Neural progenitor cell (in vitro differentiated cells): ENCODE measurements around the gene GTPBP1. TPM values are rescaled to one million over a fixed set of nuclear protein-coding genes. Genes with fewer than 3 reads are reported as not detected.

Source experiments
- DNase-seq: peaks from one replicate; pipeline ENCODE4 v3.0.0-alpha.2; 2016; ENCODE audit warnings: low spot score
- H2AFZ ChIP-seq: fragments of 200-600 bp; sonication (generic); replicated peaks from 2 replicates; pipeline ENCODE4 v1.6.1; 2016; ENCODE audit warnings: antibody characterized with exemption
- H3F3A ChIP-seq: fragments of 200-600 bp; sonication (generic); 2 replicates; pipeline ENCODE4 v1.6.1; 2016; ENCODE audit warnings: antibody characterized with exemption, low read depth
- H3K27ac ChIP-seq: fragments of 200-600 bp; sonication (generic); 2 replicates; pipeline ENCODE4 v1.5.1; 2016; ENCODE audit warnings: mild to moderate bottlenecking
- H3K27me3 ChIP-seq: fragments of 200-600 bp; sonication (generic); 2 replicates; pipeline ENCODE4 v1.6.1; 2016; ENCODE audit warnings: mild to moderate bottlenecking, moderate library complexity
- H3K36me3 ChIP-seq: fragments of 200-600 bp; sonication (generic); 2 replicates; pipeline ENCODE4 v1.5.1; 2016
- H3K4me1 ChIP-seq: fragments of 200-600 bp; sonication (generic); 2 replicates; pipeline ENCODE4 v1.6.1; 2016; ENCODE audit warnings: mixed run types
- H3K4me2 ChIP-seq: fragments of 200-600 bp; sonication (generic); 2 replicates; pipeline ENCODE4 v1.6.1; 2016
- H3K4me3 ChIP-seq: fragments of 200-600 bp; sonication (generic); 2 replicates; pipeline ENCODE4 v1.5.1; 2016
- H3K79me2 ChIP-seq: fragments of 200-600 bp; sonication (generic); 2 replicates; pipeline ENCODE4 v1.6.1; 2016; ENCODE audit warnings: low read depth
- H3K9ac ChIP-seq: fragments of 200-600 bp; sonication (generic); 2 replicates; pipeline ENCODE4 v1.6.1; 2016
- H3K9me3 ChIP-seq: fragments of 200-600 bp; sonication (generic); 2 replicates; pipeline ENCODE4 v1.5.1; 2016; ENCODE audit warnings: low read depth
- H4K20me1 ChIP-seq: fragments of 200-600 bp; sonication (generic); 2 replicates; pipeline ENCODE4 v1.6.1; 2016; ENCODE audit warnings: low read depth
- H3K27ac Mint-ChIP-seq: 3 replicates; pipeline ENCODE4 v1.8.0; 2021; ENCODE audit warnings: mixed read lengths
- H3K27me3 Mint-ChIP-seq: 2 replicates; pipeline ENCODE4 v1.8.0; 2022; ENCODE audit warnings: low read depth, mild to moderate bottlenecking, inconsistent platforms, moderate library complexity, mixed read lengths; ENCODE audit not compliant: insufficient read depth
- H3K36me3 Mint-ChIP-seq: 3 replicates; pipeline ENCODE4 v1.8.0; 2021; ENCODE audit warnings: mixed read lengths
- H3K4me1 Mint-ChIP-seq: 3 replicates; pipeline ENCODE4 v1.8.0; 2021; ENCODE audit warnings: mixed read lengths
- H3K4me3 Mint-ChIP-seq: 3 replicates; pipeline ENCODE4 v1.8.0; 2021; ENCODE audit warnings: mild to moderate bottlenecking, moderate library complexity, mixed read lengths
- H3K9me3 Mint-ChIP-seq: 3 replicates; pipeline ENCODE4 v1.8.0; 2020; ENCODE audit warnings: mixed read lengths
- EZH2 ChIP-seq: fragments of 200-600 bp; sonication (generic); IDR thresholded peaks from 2 replicates; pipeline ENCODE4 v1.6.1; 2017; ENCODE audit warnings: antibody characterized with exemption, mild to moderate bottlenecking, moderate library complexity
- EZH2phosphoT487 ChIP-seq: fragments of 200-600 bp; sonication (generic); IDR thresholded peaks from 2 replicates; pipeline ENCODE4 v1.6.1; 2017; ENCODE audit warnings: antibody characterized with exemption
- total RNA-seq: library from RNA; depleted of rRNA; stranded (reverse); fragments of >200 nt; gene quantifications from 2 replicates; pipeline ENCODE4 v1.2.3, GENCODE V29; 2015; ENCODE audit warnings: low replicate concordance
- TF ChIP-seq, protein P1 (sequence below): fragments of 200-600 bp; sonication (generic); IDR thresholded peaks from 2 replicates; pipeline ENCODE4 v1.5.1; 2017; ENCODE audit warnings: antibody characterized with exemption, mild to moderate bottlenecking

Gene GTPBP1
- total RNA-seq, 1 donor from 2014 or later, result 40.8 TPM

DNA sequence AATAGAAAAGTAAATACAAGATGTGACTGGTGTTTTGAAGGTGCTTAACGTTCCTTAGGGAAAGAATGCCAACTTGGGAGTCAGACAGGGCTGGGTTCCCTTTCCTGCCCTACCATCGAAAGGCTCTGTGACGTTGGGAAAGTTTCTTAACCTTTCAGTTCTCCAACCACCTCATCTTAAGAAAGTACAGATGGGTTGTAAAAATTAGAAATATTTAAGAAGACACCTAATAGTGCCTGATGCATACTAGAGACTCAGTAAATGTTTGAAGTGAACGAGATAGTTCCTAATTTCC, 1.1 kb downstream of the GTPBP1 start:
- no peaks in the 10 kb centered on the region for H3K36me3 ChIP-seq
- peak overlapping the region; percentile 28 for H3K27ac Mint-ChIP-seq
- DNase-seq, result no peak
- peaks cover 23% of the 10 kb centered on the region for H3K4me1 ChIP-seq
- H3K4me1 Mint-ChIP-seq, result peaks cover 37% of the 10 kb centered on the region
- H3K9me3 Mint-ChIP-seq, result no peaks in the 10 kb centered on the region
- H3K27ac ChIP-seq, result no peak overlapping the region
- peak overlapping the region; percentile 95 for H3K4me3 Mint-ChIP-seq
- H3K4me3 ChIP-seq, result peak overlapping the region; percentile 88
- H3K27me3 ChIP-seq, result peaks cover 3% of the 10 kb centered on the region
- H2AFZ ChIP-seq, result no peak overlapping the region
- peak overlapping the region; percentile 74 for H3K9ac ChIP-seq
- H3K4me2 ChIP-seq, result peak overlapping the region; percentile 99
- TF ChIP-seq, protein P1, sequence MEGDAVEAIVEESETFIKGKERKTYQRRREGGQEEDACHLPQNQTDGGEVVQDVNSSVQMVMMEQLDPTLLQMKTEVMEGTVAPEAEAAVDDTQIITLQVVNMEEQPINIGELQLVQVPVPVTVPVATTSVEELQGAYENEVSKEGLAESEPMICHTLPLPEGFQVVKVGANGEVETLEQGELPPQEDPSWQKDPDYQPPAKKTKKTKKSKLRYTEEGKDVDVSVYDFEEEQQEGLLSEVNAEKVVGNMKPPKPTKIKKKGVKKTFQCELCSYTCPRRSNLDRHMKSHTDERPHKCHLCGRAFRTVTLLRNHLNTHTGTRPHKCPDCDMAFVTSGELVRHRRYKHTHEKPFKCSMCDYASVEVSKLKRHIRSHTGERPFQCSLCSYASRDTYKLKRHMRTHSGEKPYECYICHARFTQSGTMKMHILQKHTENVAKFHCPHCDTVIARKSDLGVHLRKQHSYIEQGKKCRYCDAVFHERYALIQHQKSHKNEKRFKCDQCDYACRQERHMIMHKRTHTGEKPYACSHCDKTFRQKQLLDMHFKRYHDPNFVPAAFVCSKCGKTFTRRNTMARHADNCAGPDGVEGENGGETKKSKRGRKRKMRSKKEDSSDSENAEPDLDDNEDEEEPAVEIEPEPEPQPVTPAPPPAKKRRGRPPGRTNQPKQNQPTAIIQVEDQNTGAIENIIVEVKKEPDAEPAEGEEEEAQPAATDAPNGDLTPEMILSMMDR, result no peak
- TF ChIP-seq EZH2phosphoT487, result no peak
- TF ChIP-seq EZH2, result no peak
- peaks cover 59% of the 10 kb centered on the region for H4K20me1 ChIP-seq
- peaks cover 24% of the 10 kb centered on the region for H3F3A ChIP-seq
- no peaks in the 10 kb centered on the region for H3K9me3 ChIP-seq
- H3K36me3 Mint-ChIP-seq, result peaks cover 7% of the 10 kb centered on the region
- H3K79me2 ChIP-seq, result peaks cover 60% of the 10 kb centered on the region
- H3K27me3 Mint-ChIP-seq, result peaks cover 15% of the 10 kb centered on the region

DNA sequence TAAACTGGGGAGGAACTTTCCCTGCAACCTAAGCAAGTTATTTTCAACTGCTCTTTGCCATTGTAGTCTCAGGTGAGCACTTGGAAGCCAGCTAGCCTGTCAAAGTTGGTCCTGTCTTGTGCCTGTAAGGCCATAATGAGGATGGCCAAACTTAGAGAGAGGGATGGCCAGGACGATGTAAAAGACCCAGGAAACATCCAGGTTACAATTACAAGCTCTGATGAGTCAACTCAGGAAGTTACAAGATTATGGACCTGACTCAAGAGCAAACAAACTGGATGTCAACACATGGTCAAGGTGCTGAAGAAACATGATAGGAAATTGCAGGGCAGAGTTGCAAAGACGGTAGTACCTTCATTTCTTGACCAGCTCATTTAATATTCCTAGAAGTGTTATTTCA, 1.6 kb downstream of the GTPBP1 start:
- TF ChIP-seq EZH2phosphoT487 (no peak), EZH2 (no peak)
- TF ChIP-seq, protein P1, result no peak
- peak overlapping the region; percentile 88 for H3K4me3 ChIP-seq
- DNase-seq, result no peak
- Mint-ChIP-seq H3K9me3 (no peaks in the 10 kb centered on the region), H3K4me3 (peak overlapping the region; percentile 95), H3K4me1 (peaks cover 41% of the 10 kb centered on the region), H3K27ac (no peak overlapping the region), H3K36me3 (peaks cover 7% of the 10 kb centered on the region), H3K27me3 (peaks cover 14% of the 10 kb centered on the region)
- H4K20me1 ChIP-seq, result peaks cover 64% of the 10 kb centered on the region
- H3K36me3 ChIP-seq, result no peaks in the 10 kb centered on the region
- H3K4me1 ChIP-seq, result peaks cover 28% of the 10 kb centered on the region
- H3K79me2 ChIP-seq, result peaks cover 65% of the 10 kb centered on the region
- peak overlapping the region; percentile 74 for H3K9ac ChIP-seq
- H2AFZ ChIP-seq, result no peak overlapping the region
- no peak overlapping the region for H3K27ac ChIP-seq
- H3K4me2 ChIP-seq, result peak overlapping the region; percentile 99
- H3K9me3 ChIP-seq, result no peaks in the 10 kb centered on the region
- peaks cover 28% of the 10 kb centered on the region for H3F3A ChIP-seq
- H3K27me3 ChIP-seq, result no peaks in the 10 kb centered on the region

DNA sequence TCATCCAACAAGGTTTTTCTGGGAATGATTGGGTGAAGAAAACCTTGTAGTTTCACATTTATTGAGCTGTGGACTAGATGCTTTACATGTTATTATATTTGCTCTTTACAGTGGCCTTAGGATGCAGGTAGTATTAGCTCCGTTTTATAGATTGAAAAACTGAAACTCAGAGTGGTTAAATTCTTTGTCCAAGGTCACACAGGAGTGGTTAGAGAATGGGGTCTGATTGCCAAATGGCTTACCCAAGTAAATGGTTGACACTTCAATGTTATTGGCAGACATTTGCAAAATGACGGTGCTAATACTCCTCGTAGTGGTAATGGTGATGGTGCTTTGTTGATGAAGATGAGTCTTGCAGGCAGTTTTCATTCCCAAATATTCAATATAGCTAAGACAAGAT, 2.2 kb downstream of the GTPBP1 start:
- Histone ChIP-seq H3K9me3 (no peaks in the 10 kb centered on the region), H3K27ac (no peak overlapping the region), H3K4me1 (peaks cover 34% of the 10 kb centered on the region), H3K27me3 (no peaks in the 10 kb centered on the region), H3F3A (peaks cover 35% of the 10 kb centered on the region), H2AFZ (no peak overlapping the region), H4K20me1 (peaks cover 70% of the 10 kb centered on the region), H3K36me3 (no peaks in the 10 kb centered on the region), H3K79me2 (peaks cover 72% of the 10 kb centered on the region), H3K9ac (no peak overlapping the region), H3K4me3 (peak overlapping the region; percentile 88), H3K4me2 (peak overlapping the region; percentile 99)
- peaks cover 48% of the 10 kb centered on the region for H3K4me1 Mint-ChIP-seq
- no peak overlapping the region for H3K27ac Mint-ChIP-seq
- H3K4me3 Mint-ChIP-seq, result peak overlapping the region; percentile 64
- H3K9me3 Mint-ChIP-seq, result no peaks in the 10 kb centered on the region
- TF ChIP-seq, protein P1, result no peak
- TF ChIP-seq EZH2, result no peak
- TF ChIP-seq EZH2phosphoT487, result no peak
- no peak for DNase-seq
- peaks cover 7% of the 10 kb centered on the region for H3K36me3 Mint-ChIP-seq
- H3K27me3 Mint-ChIP-seq, result peaks cover 14% of the 10 kb centered on the region
